ENCODE data around the gene GFOD1.
"Not testable (repeated sequence)": the region's sequence is repeated elsewhere in the genome, so short reads cannot be mapped to it uniquely, and the experiment has no call there.

The GFOD1 gene

DNA sequence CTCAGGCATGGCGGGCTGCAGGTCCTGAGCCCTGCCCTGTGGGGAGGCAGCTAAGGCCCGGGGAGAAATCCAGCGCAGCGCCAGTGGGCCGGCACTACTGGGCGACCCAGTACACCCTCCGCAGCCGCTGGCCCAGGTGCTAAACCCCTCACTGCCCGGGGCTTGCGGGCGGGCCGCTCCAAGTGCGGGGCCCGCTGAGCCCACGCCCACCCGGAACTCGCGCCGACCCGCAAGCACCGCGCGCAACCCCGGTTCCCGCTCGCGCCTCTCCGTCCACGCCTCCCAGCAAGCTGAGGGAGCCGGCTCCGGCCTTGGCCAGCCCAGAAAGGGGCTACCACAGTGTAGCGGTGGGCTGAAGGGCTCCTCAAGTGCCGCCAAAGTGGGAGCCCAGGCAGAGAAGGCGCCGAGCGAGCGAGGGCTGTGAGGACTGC, 23.8 kb upstream of the GFOD1 start:
- DNase-seq, result not testable (repeated sequence)

- not testable (repeated sequence) for DNase-seq
Measured at GRCh38 chr6:13510433-13510832, 23.0 kb upstream of the GFOD1 start.

GRCh38 chr6:13508711-13509705, 21.6 kb upstream of the GFOD1 start:
- no peak for DNase-seq

GRCh38 chr6:13507306-13507860, 20.0 kb upstream of the GFOD1 start:
- DNase-seq, result no peak

GRCh38 chr6:13505345-13505734, 17.9 kb upstream of the GFOD1 start:
- no peak for DNase-seq

DNA sequence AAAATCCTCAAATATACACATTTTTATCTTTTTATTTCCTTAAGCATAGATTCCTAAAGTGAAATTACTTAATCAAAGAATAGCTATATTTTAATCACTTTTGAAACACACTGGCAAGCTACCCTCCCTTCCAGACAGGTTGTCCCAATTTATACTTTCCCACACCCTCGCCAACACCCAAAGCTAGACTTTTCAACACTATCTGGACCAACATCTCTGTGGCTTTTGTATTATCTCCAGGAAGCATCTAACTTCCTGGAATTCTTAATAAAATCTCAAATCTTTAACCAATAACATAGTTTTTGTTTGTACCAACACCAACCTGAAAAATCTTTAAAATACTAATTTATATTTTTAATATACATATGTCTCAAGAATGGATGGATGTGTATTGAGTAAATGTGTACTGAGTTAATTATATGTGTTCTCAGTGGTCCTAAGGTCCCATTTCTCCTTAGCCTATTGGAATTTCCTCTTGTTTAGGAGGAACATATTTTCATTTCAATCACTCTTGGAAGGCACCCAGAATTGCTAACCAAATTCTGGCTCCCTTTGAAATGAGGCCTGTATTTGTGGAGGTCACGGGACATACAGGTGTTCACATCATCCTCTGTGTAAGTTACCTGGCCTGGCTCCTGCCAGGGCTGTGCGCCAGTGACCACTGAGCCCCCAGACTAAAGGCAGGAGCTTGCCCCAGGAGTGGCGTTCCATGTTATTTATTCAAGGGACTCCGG, 17.4 kb upstream of the GFOD1 start:
- no peak for DNase-seq

- no peak for DNase-seq
Measured at GRCh38 chr6:13500915-13501314, 13.5 kb upstream of the GFOD1 start.

DNA sequence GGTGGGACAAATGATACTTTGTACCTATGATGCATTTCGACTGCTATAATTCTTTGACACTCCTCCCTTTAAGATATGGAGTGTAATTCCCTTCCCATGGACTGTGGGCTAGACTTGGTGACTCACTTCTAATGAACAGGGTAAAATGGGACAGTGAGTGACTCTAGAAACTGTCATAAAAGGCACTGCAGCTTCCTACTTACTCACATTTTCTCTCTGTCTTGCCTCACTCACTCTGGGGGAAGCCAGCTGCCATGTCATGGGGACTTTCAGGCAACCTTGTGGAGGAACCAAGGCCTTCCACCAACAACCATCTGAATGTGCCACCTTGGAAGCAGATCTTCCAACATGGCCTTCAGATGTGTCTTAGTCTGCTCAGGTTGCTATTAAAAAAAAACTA, 12.9 kb upstream of the GFOD1 start:
- no peak for DNase-seq

DNA sequence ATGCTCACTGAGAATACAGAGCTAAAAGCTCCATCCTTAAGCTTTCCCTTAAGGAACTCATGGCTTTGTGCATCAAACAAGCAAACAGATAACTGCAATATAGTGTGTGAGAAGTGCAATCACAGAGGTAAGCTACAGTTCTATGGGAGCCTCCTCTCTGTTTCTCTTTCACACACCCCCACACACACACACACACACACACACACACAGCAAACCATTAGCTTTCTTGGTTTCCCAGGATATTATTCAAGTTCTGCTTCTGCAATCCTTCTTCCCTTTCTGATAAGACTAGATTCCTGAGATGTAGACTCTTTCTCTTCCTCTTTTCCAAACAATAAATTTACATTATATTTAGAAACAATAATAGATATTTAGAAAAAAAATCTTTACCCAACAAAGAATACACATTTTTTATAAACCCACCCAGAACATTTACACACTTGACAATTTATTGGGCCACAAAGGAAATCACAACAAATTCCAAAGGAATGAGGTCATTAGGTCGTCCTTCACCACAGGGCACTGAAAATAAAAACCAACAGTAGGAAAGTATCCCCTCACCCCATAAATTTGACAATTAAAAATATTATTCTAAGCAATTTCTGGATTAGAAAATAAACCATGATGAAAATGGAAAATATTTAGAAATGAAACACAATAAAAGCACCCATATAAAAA, 9.3 kb upstream of the GFOD1 start:
- DNase-seq, result no peak

- no peak for DNase-seq
Measured at GRCh38 chr6:13495818-13496217, 8.4 kb upstream of the GFOD1 start.

GRCh38 chr6:13495112-13495776, 7.8 kb upstream of the GFOD1 start:
- no peak for DNase-seq

DNA sequence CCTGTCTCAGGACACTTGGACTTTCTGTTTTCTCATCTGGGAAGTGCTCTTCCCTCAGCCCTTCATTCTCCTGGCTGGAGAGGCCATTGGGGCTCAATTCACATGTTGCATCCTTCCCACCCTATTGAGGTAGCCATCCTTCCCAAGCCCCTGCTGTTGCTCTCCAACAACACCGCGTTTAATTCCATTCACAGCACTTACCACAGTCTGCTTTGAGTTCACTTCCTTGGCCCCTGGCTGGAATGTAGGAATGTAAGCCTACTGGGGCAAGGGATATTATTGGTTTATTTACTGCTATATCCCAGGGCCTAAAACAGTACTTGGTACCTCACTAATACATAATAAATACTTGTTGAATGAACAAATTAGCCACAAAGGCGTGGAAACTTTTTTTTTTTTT, 6.7 kb upstream of the GFOD1 start:
- DNase-seq, result no peak

- no peak for DNase-seq
Measured at GRCh38 chr6:13493147-13493546, 5.7 kb upstream of the GFOD1 start.

DNA sequence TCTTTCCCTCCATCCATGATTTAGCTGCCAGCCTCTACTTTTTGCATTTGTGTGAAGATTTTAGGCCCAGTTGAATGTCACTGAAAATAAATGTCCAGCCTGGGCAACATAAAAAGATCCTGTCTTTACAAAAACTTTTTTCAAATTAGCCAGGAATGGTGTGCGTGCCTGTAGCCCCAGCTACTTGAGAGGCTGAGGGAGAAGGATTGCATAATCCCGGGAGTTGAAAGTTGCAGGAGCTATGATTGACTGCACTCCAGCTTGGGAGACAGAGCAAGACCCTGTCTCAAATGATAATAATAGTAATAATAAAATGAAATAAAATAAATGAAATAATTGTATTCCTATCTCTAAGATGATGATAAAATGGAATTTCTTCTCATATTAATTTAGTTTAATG, 5.0 kb upstream of the GFOD1 start:
- no peak for DNase-seq

GRCh38 chr6:13491538-13491937, 4.1 kb upstream of the GFOD1 start:
- no peak for DNase-seq

DNA sequence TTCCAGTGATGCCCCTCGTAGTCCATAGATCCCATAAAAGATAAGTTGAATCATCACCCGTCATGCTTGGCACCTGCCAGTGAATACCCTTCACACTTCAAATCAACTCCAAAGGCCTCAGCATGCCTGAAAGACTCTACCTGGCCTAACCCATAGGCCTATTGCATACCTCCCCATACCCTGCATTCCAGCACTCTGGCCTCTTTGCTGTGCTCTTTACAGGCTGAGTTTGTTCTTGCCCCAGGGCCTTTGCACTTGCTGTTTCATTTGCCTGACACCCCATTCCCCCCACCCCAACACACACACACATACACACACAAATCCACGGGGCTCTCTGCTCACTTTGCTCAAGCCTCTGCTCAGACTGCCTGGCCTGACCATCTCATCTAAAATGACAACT, 3.0 kb upstream of the GFOD1 start:
- DNase-seq, result no peak

- DNase-seq, result no peak
Measured at GRCh38 chr6:13488896-13489237, 1.5 kb upstream of the GFOD1 start.

- DNase-seq, result no peak
Measured at GRCh38 chr6:13488015-13488895, 855 bp upstream of the GFOD1 start.

GRCh38 chr6:13486679-13487121, 700 bp downstream of the GFOD1 start:
- peak; percentile 16 for DNase-seq

DNA sequence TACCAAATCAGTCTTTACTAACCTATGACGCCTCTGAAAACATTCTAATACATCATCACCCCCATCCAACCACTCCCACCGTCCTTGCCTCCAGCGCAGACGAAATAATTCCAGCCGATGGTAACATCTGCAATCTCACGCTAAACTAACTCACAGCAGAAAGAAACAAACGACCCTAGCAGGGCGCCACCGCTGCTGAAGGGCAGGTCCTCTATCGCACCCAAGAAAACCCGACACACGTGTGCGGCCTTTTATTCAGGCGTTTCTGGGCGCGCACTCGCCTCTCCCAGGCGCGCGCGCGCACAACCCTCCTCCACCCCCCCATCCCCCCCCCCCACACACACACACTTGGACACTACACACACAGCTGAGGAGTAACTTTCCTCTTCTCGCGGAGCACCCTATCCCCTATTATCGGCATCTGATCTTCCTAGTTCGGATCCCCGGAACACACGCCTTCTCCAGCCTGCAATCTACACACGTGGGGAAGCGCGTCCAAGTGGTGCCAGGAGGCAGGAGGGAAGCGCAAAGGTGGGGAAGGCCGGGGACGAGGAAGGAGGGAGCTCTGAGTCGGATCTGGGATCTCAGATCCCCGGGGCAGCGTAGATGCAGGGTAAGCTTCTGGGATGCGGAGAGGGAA, 1.4 kb downstream of the GFOD1 start:
- peak; percentile 9 for DNase-seq

GRCh38 chr6:13485303-13485702, 2.1 kb downstream of the GFOD1 start:
- DNase-seq, result no peak
